Natural killer cell (primary cell): ENCODE data around the gene RNU7-1. TPM values are rescaled to one million over a fixed set of nuclear protein-coding genes. Genes with fewer than 3 reads are reported as not detected.
"Not testable (repeated sequence)": the region's sequence is repeated elsewhere in the genome, so short reads cannot be mapped to it uniquely, and the experiment has no call there.

Experiments
- ATAC-seq, 3 donors: fragments of 150-1000 bp in 2 of 3; fragments of 200-7000 bp in 1 of 3; cut with Tn5 transposase; 1 replicate in 1 of 3; 2 replicates in 2 of 3; pipeline ENCODE4 v1.10.0; 2021; ENCODE audit warnings: mild to moderate bottlenecking in 2 of 3, moderate library complexity in 2 of 3
- DNase-seq, 2 donors: peaks; one replicate each; pipeline versions ENCODE4 v3.0.0 to v3.0.0-alpha.2; 2013 to 2021; ENCODE audit warnings: mixed read lengths in 1 of 2
- H3K27ac ChIP-seq: one replicate; pipeline ENCODE4 v1.5.1; 2013; ENCODE audit warnings: mild to moderate bottlenecking, low read length
- H3K27me3 ChIP-seq: one replicate; pipeline ENCODE4 v1.6.1; 2013; ENCODE audit warnings: low read length; ENCODE audit not compliant: control insufficient read depth, insufficient read depth
- H3K36me3 ChIP-seq: one replicate; pipeline ENCODE4 v1.6.1; 2013; ENCODE audit warnings: low read length; ENCODE audit not compliant: control insufficient read depth, insufficient read depth
- H3K4me1 ChIP-seq: one replicate; pipeline ENCODE4 v1.6.1; 2013; ENCODE audit warnings: low read length; ENCODE audit not compliant: control insufficient read depth, insufficient read depth
- H3K4me3 ChIP-seq: one replicate; pipeline ENCODE4 v1.5.1; 2013; ENCODE audit warnings: low read length
- H3K9me3 ChIP-seq: one replicate; pipeline ENCODE4 v1.6.1; 2013; ENCODE audit warnings: low read length; ENCODE audit not compliant: control insufficient read depth, insufficient read depth
- H3K27ac Mint-ChIP-seq, 2 donors: one replicate each; pipeline ENCODE4 v1.8.0; 2022; ENCODE audit warnings: mild to moderate bottlenecking in 2 of 2, mixed read lengths in 2 of 2, moderate library complexity in 1 of 2
- H3K27me3 Mint-ChIP-seq, 2 donors: one replicate each; pipeline ENCODE4 v1.8.0; 2022; ENCODE audit warnings: low read depth in 2 of 2, mixed read lengths in 2 of 2
- H3K36me3 Mint-ChIP-seq: one replicate; pipeline ENCODE4 v1.8.0; 2022; ENCODE audit warnings: mixed read lengths
- H3K4me1 Mint-ChIP-seq, 2 donors: one replicate each; pipeline ENCODE4 v1.8.0; 2022; ENCODE audit warnings: mixed read lengths in 2 of 2
- H3K4me3 Mint-ChIP-seq: one replicate; pipeline ENCODE4 v1.8.0; 2022; ENCODE audit warnings: mild to moderate bottlenecking, moderate library complexity, mixed read lengths
- H3K9me3 Mint-ChIP-seq, 2 donors: one replicate each; pipeline ENCODE4 v1.8.0; 2022; ENCODE audit warnings: mixed read lengths in 2 of 2
- WGBS: methylation state at CpG from one replicate; pipeline ENCODE4 v1.1.7; 2013; ENCODE audit warnings: missing lambda C conversion rate; ENCODE audit not compliant: insufficient coverage; 5-methylcytosine and 5-hydroxymethylcytosine counted together
- intact Hi-C: fragments of 100-400 bp; cut with micrococcal nuclease; formaldehyde crosslinking; loops from one replicate; pipeline ENCODE4 v1.14.2; 2022
- total RNA-seq, 4 donors: library from RNA; stranded (reverse); fragments of 120-200 nt in 1 of 4; gene quantifications; one replicate each; pipeline versions ENCODE4 v1.2.3 to v1.2.4, GENCODE V29; 2013 to 2022
- TF ChIP-seq, protein P1 (sequence below): fragments of 200-600 bp; IDR thresholded peaks from one replicate; pipeline ENCODE4 v1.8.0; 2022; ENCODE audit warnings: antibody characterized with exemption

RNU7-1 gene
- total RNA-seq, 3 donors from 2014 or later (not counting 1 experiment from before 2014, with no cell fraction given), result not detected

DNA sequence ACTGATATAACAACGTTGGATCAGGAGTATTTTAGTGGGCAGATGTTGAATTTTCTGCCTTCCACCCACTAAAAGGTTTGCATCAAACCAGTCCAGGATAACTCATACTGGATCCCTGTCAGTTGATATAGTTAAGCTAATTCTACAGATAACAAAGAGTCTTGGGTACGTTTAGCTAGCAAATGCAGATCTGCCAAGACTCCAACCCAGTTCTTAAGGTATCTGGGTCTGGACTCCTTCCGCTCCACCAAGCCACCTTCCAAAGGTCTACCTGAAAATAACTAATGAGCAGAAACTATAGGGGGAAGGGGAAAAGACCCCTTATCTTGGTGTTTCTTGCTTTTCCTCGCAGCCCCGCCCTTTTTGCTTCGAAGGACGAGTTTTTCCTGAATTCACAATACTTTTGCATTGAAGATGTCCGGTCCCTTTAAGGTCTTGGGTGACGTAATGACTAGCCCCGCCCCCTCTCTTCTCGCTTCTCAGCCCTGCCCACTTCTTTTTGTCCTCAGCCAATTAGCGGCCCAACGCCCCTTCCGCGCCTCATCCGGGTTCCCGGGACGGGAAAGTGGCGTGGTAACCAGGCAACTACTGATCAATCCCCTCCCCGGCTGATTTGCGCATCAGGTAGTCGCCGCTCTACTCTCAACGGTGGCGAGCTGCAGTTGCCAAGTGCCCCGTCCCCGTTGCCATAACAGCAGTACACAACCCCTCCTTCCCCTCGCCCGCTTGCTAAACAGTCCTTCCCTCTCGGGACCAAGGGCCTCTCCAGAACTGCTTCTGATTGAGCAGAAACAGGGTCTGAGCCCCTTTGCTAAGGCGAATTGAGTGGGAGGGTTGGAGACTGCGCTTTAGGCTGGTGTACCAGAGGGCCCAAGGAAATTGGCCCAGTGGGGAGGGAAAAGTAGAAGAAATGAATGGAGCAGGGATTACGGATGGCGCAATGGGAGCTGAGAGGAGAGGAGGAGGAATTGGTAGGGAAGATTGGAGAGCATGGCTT lies 39.0 kb upstream of the RNU7-1 start, which contains the start of gene LRRC23:
TSS of gene LRRC23 (plus strand) at position 543 of the 997 bp plus-strand sequence. CDS start 812 bp downstream, outside the sequence.
- 4% methylated on average over 32 of the region's 34 CpGs for WGBS
- no peak within 1 kb of the TSS for H3K27ac Mint-ChIP-seq
- intact Hi-C loops, result loop anchor here (1.0 kb wide), 2 partner anchors 13 to 31 kb away; partner anchors contain the start of gene SPSB2
- ATAC-seq (peak; percentile 96 to 98 (median 97)), DNase-seq (peak; percentile 94 to 99)
- H3K36me3 Mint-ChIP-seq, result no peaks in the 10 kb centered on the region
- no peaks in the 10 kb centered on the region for H3K27me3 Mint-ChIP-seq
- Histone ChIP-seq H3K9me3 (no peaks in the 10 kb centered on the region), H3K4me1 (peaks cover 14% of the 10 kb centered on the region), H3K27ac (peak within 1 kb of the TSS; percentile 95), H3K27me3 (no peaks in the 10 kb centered on the region), H3K36me3 (no peaks in the 10 kb centered on the region), H3K4me3 (peak within 1 kb of the TSS; percentile 73)
- H3K4me3 Mint-ChIP-seq, result no peak within 1 kb of the TSS
- TF ChIP-seq, protein P1, sequence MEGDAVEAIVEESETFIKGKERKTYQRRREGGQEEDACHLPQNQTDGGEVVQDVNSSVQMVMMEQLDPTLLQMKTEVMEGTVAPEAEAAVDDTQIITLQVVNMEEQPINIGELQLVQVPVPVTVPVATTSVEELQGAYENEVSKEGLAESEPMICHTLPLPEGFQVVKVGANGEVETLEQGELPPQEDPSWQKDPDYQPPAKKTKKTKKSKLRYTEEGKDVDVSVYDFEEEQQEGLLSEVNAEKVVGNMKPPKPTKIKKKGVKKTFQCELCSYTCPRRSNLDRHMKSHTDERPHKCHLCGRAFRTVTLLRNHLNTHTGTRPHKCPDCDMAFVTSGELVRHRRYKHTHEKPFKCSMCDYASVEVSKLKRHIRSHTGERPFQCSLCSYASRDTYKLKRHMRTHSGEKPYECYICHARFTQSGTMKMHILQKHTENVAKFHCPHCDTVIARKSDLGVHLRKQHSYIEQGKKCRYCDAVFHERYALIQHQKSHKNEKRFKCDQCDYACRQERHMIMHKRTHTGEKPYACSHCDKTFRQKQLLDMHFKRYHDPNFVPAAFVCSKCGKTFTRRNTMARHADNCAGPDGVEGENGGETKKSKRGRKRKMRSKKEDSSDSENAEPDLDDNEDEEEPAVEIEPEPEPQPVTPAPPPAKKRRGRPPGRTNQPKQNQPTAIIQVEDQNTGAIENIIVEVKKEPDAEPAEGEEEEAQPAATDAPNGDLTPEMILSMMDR, result no peak
- no peaks in the 10 kb centered on the region for H3K9me3 Mint-ChIP-seq
- H3K4me1 Mint-ChIP-seq, result no peaks in the 10 kb centered on the region

DNA sequence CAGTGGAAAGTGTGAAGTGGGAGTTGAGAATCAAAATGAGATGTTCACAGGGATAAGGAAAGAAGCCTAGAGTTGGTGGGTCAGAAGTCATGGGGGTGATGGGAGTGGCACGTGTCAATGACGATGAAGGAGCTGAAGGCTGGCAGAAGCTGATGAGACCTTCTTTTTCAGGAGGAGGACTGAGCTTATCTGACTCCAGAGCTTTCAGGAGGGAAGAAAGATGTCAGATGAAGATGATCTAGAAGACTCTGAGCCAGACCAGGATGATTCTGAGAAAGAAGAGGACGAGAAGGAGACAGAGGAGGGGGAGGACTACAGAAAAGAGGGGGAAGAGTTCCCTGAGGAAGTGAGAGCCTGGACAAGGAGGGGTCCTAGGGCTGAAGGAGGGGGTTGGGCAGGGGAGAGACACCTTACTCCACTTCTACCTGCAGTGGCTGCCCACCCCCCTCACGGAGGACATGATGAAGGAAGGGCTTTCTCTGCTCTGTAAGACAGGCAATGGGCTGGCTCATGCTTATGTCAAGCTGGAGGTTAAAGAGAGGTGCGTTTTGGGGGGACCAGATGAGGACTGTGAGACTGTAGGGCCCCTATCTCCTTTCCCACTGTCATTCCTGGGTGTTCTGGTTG lies 38.1 kb upstream of the RNU7-1 start:
- intact Hi-C loops, result no loop called here
- Histone ChIP-seq H3K27ac (peak overlapping the region; percentile 95), H3K36me3 (no peaks in the 10 kb centered on the region), H3K4me3 (no peak overlapping the region), H3K9me3 (no peaks in the 10 kb centered on the region), H3K4me1 (peaks cover 14% of the 10 kb centered on the region), H3K27me3 (no peaks in the 10 kb centered on the region)
- no peak for DNase-seq
- Mint-ChIP-seq H3K27ac (no peak overlapping the region), H3K9me3 (no peaks in the 10 kb centered on the region), H3K36me3 (no peaks in the 10 kb centered on the region), H3K4me1 (no peaks in the 10 kb centered on the region), H3K4me3 (no peak overlapping the region), H3K27me3 (no peaks in the 10 kb centered on the region)
- TF ChIP-seq, protein P1, result no peak
- no peak for ATAC-seq
- 85% methylated on average over 5 of the region's 5 CpGs for WGBS

DNA sequence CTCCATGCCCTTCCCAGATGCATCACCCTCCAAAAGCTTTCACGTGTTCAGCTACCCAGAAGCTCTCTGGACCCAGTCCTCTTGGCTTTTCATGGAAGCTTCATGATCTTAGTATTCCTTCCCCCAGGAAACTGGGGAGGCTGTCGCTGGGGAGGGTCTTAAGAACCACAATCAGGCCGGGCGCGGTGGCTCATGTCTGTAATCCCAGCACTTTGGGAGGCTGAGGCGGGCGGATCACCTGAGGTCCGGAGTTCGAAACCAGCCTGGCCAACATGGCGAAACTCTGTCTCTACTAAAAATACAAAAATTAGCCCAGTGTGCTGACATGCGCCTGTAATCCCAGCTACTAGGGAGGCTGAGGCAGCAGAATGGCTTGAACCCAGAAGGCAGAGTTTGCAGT lies 35.5 kb upstream of the RNU7-1 start:
- 94% methylated on average over 11 of the region's 11 CpGs for WGBS
- H3K36me3 Mint-ChIP-seq, H3K27ac ChIP-seq, H3K4me1 Mint-ChIP-seq, H3K9me3 ChIP-seq, H3K36me3 ChIP-seq, H3K9me3 Mint-ChIP-seq, H3K4me3 ChIP-seq, DNase-seq, H3K4me3 Mint-ChIP-seq, intact Hi-C loops, H3K27me3 Mint-ChIP-seq, H3K27me3 ChIP-seq, H3K27ac Mint-ChIP-seq, ATAC-seq: not testable (repeated sequence)
- peaks cover 14% of the 10 kb centered on the region for H3K4me1 ChIP-seq
